ENCODE measurements around the gene DCD.

Gene DCD

DNA sequence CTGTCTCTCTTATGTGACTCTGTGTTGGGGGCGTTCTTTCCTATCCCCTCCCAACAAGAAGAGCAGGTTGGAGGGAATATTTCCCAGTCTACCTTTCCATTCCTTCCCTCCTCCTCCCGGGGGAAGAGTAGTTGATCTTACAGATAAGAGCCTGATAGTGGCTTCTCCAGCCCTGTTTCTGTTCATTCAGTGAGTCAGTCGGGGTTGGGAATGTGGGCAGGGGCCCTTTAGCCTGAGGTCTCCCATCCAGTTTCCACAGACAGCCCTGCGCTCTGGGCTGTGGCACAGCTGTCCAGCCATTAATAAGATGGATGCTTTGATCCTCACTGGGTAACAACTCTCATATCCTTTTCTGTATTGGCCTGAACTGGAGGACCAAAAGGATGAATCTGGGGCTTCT is 41.6 kb downstream of the DCD start:
- no peak for DNase-seq (ENCODE audit: low read depth)

DNA sequence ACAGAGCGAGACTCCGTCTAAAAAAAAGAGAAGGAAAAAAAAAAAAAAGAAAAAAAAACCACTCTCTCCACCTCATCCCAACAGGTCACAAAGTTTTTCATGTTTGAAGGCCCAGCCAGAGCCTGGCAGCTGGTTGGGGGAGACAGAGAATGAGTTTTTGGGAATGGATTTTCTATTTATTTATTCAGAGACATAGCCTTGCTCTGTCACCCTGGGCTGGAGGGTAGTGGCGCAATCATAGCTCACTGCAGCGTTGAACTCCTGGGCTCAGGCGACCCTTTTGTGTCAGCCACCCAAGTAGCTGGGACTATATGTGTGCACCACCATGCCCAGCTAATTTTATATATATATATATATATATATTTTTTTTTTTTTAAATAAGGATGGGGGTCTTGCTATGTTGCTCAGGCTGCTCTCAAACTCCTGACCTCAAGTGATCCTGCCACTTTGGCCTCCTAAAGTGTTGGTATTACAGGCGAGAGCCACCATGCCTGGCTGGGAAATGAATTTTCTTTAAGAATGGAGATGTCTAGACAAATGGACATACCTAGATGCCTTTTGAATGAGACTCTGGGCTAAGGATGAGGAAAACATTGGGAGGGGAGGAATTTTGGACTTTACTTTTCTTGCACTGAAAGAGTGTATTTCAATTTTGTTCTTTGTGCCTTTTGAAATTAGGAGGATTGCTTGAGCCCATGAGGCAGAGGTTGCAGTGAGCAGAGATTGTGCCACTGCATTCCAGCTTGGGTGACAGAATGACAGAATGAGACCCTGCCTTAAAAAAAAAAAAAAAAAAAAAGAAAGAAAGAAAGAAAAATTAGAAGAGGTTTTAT is 42.8 kb downstream of the DCD start:
- no peak for DNase-seq (ENCODE audit: low read depth)

DNA sequence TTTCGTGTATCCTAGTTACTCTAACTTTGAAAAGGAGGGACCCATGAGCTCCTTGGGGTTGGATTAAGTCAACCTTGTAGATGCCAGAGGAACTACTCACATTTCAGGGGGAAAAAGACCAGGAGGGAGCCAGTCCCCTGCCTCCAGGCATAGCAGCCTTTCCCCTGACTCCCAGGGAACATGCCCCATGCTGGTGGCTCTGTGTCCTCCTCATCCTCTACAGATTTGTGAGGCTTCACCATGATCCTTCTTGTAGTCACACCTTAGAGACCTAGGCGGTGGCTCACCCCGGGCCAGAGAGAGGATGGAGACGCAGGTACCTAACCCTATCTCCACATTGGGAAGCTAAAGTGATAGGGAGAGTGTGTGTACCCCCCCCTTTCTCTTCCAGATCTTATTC is 43.7 kb downstream of the DCD start:
- DNase-seq (ENCODE audit: low read depth): no peak

- no peak for DNase-seq (ENCODE audit: low read depth)
Observed at GRCh38 chr12:54603872-54604271, 44.3 kb downstream of the DCD start.

DNA sequence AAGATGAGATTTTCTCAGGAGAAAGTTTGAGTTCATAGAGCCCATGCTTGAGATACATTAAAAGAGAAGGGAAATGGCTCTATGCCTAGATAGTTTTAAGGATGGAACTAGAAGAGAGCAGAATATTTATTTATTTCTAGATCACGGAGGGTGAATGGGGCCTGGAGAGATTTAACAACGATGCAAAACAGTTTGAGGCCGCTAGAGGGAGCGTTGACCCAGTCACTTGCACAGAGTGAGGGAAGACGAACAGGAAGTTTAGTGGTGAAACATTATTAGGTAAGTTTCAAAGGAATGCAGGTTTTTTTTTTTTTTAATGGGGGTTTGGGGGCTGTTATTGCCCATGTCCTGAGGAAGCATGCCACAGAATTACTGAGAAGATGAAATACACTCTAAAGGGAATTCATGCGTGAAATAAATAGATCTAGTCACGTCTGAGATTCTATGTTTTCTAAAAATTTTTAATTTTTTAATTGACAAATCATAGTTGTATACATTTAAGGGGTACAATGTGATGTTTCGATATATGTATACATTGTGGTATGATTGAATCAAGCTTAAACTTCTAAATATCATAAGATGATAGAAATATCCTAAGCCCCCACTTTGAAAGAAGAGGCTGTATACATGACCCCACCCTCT is 44.9 kb downstream of the DCD start:
- DNase-seq (ENCODE audit: low read depth): peak; percentile 51

DNA sequence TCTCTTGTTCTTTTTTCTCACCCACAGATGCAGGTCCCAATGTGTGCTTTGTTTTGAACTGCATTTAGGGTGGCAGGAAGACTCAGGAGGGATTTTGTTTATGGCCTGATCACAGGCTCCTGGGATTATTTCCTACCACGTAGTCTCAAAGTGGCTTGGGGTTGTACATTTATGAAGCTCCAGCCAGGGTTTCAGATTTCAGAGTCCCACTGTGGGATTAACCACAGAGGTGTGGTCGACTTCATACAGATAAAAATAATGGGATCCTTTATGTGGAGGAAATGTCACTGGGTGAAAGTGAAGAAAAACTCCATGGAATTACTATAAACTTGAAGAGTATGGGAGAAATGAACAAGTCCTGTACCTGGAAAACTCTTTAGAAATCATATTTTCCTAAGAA is 45.5 kb downstream of the DCD start:
- no peak for DNase-seq (ENCODE audit: low read depth)

GRCh38 chr12:54601841-54602240 is 46.3 kb downstream of the DCD start:
- no peak for DNase-seq (ENCODE audit: low read depth)

DNA sequence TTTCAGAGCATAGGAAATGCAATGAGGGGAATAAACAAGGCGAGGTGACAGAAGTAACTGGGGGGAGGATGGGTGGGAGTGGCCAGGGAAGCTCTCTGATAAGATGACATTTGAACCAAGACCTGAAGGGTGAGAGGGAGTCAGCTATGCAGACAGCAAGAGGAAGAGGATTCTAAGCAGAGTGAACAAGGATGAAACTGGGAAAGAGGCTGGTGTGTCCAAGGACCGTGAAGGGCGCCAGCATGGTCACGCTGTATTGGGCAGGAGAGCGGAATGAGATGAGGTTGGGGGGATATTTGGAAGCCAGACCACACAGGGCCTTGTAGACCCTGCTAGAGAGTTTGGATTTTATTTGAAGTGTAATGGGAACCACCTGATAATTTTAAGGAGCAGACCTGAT is 49.2 kb downstream of the DCD start:
- no peak for DNase-seq (ENCODE audit: low read depth)

- peak; percentile 8 for DNase-seq (ENCODE audit: low read depth)
Observed at GRCh38 chr12:54596526-54596946, 51.6 kb downstream of the DCD start.

DNA sequence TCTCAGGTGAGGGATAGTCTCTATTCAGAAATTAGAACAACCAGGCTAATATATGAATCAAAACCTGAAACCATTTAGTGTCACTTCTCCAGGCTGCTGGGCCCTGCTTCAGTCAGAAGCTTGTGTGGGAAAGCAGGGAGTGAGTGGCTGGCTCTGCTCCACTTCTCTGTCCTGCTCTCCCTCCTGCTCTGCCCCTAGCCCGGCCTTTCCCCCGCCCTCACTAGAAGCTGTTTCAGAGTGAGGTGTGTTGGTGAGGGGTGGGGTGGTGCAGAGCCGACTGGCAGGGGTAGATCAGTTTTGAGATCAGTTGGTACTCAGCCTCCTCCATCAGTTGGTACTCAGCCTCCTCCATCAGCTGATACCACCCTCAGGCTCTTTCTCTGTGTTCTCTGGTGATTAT is 52.7 kb downstream of the DCD start:
- no peak for DNase-seq (ENCODE audit: low read depth)
